ENCODE data around the gene TGFB1I1.
"Not testable (repeated sequence)": the region's sequence is repeated elsewhere in the genome, so short reads cannot be mapped to it uniquely, and the experiment has no call there.

Gene TGFB1I1

DNA sequence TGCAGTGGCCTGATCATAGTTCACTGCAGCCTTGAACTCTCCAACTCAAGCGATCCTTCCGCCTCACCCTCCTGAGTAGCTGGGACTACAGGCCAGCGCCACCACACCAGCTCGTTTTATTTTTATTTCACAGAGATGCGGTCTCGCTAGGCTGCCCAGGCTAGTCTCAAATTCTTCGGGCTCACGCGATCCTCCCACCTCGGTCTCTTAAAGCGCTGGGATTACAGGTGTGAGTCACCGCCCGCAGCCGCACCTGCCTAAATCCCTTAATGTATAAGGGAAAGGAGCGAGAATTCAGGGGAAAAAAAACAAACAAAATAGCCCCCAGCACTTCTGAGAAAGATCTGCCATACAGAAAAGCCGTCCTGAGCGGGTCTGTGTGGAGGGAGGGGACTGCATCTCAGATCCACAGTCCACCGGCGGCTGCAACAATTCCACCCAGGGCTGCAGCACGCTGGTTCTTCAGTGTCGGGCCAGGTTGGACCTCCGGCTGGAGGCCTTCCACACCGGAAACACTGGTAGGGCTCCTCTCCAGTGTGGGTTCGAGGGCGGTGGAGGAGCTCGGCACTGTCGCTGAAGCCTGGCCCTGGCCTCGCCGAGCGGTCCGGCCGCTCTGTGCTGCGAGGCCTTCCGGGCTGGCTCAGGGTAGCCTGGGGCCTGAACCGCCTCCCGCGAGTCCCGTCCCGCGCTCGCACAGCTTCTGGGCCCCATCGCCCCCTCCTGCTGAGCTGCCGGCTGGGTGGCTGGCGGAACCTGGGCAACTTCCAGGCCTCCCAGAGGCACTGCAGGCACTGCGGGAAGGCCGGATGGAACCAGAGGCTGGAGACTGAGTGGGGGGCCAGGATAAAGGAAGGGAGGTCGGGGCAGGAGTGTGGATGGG is 36.4 kb upstream of the TGFB1I1 start:
- Histone ChIP-seq H3K4me3 (ENCODE audit: extremely low read depth, insufficient read depth, low read length, poor library complexity, severe bottlenecking) (no peak overlapping the region), H3K4me1 (ENCODE audit: control insufficient read depth, insufficient read depth, low read length, poor library complexity, severe bottlenecking) (no peaks in the 10 kb centered on the region), H3K27ac (ENCODE audit: low read depth, low read length, severe bottlenecking) (no peak overlapping the region), H3K36me3 (ENCODE audit: control insufficient read depth, insufficient read depth, low read length) (no peaks in the 10 kb centered on the region), H3K9me3 (ENCODE audit: control insufficient read depth, low read length) (no peaks in the 10 kb centered on the region)
- WGBS, 2 experiments (ENCODE audit: insufficient coverage in 2 of 2), result 91 to 93% methylated on average over 35 to 46 of the region's 47 CpGs

DNA sequence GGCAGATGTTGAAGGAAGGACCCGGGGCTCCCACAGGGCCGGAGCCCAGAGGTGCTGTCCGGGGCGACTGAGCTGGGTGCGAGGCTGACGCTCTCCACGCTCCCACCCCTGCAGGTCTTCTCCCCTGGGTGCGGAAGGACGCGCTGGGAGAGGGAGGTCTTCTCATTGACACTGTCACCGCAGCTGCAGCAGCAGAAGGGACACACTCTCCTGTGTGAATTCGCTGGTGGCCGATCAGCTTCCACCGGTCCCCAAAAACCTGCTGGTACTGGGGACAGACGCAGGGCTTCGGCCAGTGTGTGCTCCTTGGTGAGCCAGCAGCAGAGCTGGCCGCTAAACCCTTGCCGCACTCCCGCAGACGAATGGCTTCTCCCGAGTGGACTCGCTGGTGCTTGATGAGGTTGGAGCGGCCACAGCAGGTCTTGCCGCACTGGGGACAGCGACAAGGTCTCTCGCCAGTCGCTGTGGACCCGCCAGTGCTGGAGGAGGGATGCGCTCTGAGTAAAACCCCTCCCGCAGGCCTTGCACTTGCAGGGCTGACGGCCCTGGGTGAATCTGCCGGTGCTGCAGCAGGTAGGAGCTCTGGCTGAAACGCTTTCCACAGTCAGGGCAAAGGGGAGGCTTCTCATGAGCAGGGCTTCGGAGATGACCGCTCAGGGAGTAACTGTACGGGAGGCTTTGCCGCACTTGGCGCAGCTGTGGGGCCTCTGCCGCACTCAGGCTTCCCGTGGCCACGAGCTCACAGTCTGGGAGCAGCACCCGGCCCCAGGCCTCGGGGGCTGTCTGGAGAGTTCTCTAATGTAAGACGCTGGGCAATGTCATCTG is 35.5 kb upstream of the TGFB1I1 start:
- H3K27ac ChIP-seq (ENCODE audit: low read depth, low read length, severe bottlenecking), result no peak overlapping the region
- WGBS, 2 experiments (ENCODE audit: insufficient coverage in 2 of 2), result 93 to 94% methylated on average over 42 to 44 of the region's 44 CpGs
- H3K4me3 ChIP-seq (ENCODE audit: extremely low read depth, insufficient read depth, low read length, poor library complexity, severe bottlenecking), result no peak overlapping the region
- no peaks in the 10 kb centered on the region for H3K9me3 ChIP-seq (ENCODE audit: control insufficient read depth, low read length)
- no peaks in the 10 kb centered on the region for H3K4me1 ChIP-seq (ENCODE audit: control insufficient read depth, insufficient read depth, low read length, poor library complexity, severe bottlenecking)
- H3K36me3 ChIP-seq (ENCODE audit: control insufficient read depth, insufficient read depth, low read length), result no peaks in the 10 kb centered on the region

DNA sequence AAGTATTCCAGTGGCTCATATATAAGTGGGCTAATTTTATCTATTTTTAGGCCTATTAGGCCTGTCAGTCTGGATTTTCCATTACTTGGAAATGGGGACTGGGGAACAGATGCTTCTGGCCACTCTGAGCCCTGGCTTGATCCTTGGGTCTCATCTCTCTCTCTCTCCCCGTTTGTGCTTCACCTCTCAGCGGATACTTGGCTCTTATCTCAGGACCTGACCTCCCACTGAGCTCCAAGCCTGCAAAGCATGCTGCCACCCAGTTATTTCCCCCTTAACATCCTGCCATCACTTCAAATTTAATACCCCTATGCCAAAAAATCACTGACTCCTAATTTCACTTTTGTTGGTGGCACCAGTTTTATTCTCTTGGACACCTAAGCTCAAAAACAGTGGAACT is 33.5 kb upstream of the TGFB1I1 start:
- Histone ChIP-seq H3K4me1 (ENCODE audit: control insufficient read depth, insufficient read depth, low read length, poor library complexity, severe bottlenecking) (no peaks in the 10 kb centered on the region), H3K36me3 (ENCODE audit: control insufficient read depth, insufficient read depth, low read length) (no peaks in the 10 kb centered on the region), H3K9me3 (ENCODE audit: control insufficient read depth, low read length) (no peaks in the 10 kb centered on the region), H3K4me3 (ENCODE audit: extremely low read depth, insufficient read depth, low read length, poor library complexity, severe bottlenecking) (no peak overlapping the region), H3K27ac (ENCODE audit: low read depth, low read length, severe bottlenecking) (no peak overlapping the region)
- WGBS, 2 experiments (ENCODE audit: insufficient coverage in 2 of 2), result 31 to 47% methylated on average over 2 of the region's 2 CpGs

DNA sequence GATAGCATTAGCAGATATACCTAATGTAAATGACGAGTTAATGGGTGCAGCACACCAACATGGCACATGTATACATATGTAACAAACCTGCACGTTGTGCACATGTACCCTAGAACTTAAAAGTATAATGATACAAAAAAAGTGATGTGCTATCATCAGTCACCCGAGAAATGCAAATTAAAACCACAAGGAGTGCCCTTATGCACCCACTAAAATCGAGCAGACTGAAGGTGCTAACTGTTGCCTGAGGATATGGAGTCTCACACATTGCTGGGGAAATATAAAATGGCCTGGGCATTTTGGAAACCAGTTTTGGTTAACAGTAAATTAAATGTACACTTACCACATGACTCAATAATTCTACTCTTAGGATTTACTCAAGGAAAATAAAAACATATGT is 32.9 kb upstream of the TGFB1I1 start:
- WGBS, 2 experiments (ENCODE audit: insufficient coverage in 2 of 2), result 72% methylated on average over 2 of the region's 4 CpGs; no CpG with 5 or more reads in 1 of the 2 experiments
- H3K4me1 ChIP-seq (ENCODE audit: control insufficient read depth, insufficient read depth, low read length, poor library complexity, severe bottlenecking); H3K36me3 ChIP-seq (ENCODE audit: control insufficient read depth, insufficient read depth, low read length); H3K27ac ChIP-seq (ENCODE audit: low read depth, low read length, severe bottlenecking); H3K9me3 ChIP-seq (ENCODE audit: control insufficient read depth, low read length); H3K4me3 ChIP-seq (ENCODE audit: extremely low read depth, insufficient read depth, low read length, poor library complexity, severe bottlenecking): not testable (repeated sequence)

DNA sequence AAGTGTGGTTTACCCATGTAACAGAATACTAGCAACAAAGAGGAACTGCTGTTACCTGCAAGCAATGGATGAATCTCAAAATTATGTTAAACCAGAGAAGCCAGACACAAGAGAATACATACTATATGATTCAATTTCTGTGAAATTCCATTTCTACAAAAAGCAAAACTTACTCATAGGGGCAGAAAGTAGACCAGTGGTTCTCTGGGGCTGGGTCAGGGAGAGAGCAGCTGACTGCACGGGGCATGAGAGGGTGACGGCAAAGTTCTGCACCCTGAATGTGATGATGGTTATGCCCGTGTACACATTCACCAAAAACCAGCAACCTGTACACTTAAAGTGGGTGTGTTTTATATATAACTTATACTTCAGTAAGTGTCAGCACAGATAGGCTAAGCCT is 32.4 kb upstream of the TGFB1I1 start:
- no peaks in the 10 kb centered on the region for H3K36me3 ChIP-seq (ENCODE audit: control insufficient read depth, insufficient read depth, low read length)
- no peak overlapping the region for H3K27ac ChIP-seq (ENCODE audit: low read depth, low read length, severe bottlenecking)
- no peak overlapping the region for H3K4me3 ChIP-seq (ENCODE audit: extremely low read depth, insufficient read depth, low read length, poor library complexity, severe bottlenecking)
- no peaks in the 10 kb centered on the region for H3K4me1 ChIP-seq (ENCODE audit: control insufficient read depth, insufficient read depth, low read length, poor library complexity, severe bottlenecking)
- no peaks in the 10 kb centered on the region for H3K9me3 ChIP-seq (ENCODE audit: control insufficient read depth, low read length)
- WGBS, 2 experiments (ENCODE audit: insufficient coverage in 2 of 2), result 80% methylated on average over 2 of the region's 3 CpGs; no CpG with 5 or more reads in 1 of the 2 experiments

DNA sequence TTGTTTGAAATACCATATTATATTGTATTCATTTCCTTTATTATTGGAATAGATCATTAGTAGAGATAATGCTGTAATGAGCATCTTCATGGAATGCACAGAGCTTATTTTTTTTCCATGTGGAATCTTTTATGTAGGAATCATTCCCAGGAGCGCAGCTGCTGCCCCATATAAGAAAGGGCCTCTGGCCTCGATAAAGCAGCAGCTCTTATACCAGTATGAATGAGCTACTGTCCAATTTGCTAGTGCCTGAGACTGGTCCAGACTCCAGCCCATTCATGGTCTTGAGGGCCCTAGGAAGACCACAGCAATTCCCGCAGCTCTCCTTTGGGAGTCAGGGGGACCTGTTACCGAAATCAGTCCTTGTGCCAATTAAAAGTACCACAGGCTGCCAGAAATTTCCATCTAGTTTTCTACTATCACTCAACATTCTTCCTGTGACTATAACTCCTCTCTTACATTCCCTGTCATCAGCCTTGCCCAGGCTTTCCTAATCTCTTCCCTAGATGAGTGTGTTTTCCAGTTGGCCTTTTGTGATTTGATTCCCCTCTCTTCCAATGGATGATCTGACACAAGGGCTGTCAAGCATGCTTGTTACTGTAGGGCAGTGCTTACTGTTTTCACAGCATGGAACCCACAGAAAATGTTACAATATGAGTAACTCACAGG is 31.3 kb upstream of the TGFB1I1 start:
- Histone ChIP-seq H3K4me3 (ENCODE audit: extremely low read depth, insufficient read depth, low read length, poor library complexity, severe bottlenecking) (no peak overlapping the region), H3K36me3 (ENCODE audit: control insufficient read depth, insufficient read depth, low read length) (no peaks in the 10 kb centered on the region), H3K27ac (ENCODE audit: low read depth, low read length, severe bottlenecking) (no peak overlapping the region), H3K9me3 (ENCODE audit: control insufficient read depth, low read length) (no peaks in the 10 kb centered on the region), H3K4me1 (ENCODE audit: control insufficient read depth, insufficient read depth, low read length, poor library complexity, severe bottlenecking) (no peaks in the 10 kb centered on the region)
- 87 to 92% methylated on average over 4 of the region's 4 CpGs for WGBS, 2 experiments (ENCODE audit: insufficient coverage in 2 of 2)

DNA sequence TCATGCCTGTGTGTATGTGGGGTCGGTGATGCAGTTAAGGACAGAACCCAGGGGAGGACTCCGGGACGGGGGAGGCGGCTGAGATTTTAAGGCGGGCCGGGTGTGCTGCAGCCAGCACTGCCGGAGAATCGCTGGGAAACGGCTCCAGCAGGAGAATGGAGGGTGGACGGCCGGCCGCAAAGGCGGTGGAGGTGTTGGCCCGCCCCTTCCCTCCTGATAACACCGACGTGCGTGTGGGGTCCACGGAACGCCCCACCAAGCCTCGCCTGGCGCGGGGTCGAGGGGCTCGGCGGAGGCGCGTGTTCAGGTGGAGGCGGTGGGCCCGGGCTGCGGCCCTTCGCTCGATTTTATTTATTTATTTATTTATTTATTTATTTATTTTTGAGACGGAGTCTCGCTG is 30.0 kb upstream of the TGFB1I1 start:
- H3K9me3 ChIP-seq (ENCODE audit: control insufficient read depth, low read length), result no peaks in the 10 kb centered on the region
- no peak overlapping the region for H3K27ac ChIP-seq (ENCODE audit: low read depth, low read length, severe bottlenecking)
- H3K36me3 ChIP-seq (ENCODE audit: control insufficient read depth, insufficient read depth, low read length), result no peaks in the 10 kb centered on the region
- 96% methylated on average over 15 to 20 of the region's 34 CpGs for WGBS, 2 experiments (ENCODE audit: insufficient coverage in 2 of 2)
- H3K4me3 ChIP-seq (ENCODE audit: extremely low read depth, insufficient read depth, low read length, poor library complexity, severe bottlenecking), result peak overlapping the region; percentile 57
- H3K4me1 ChIP-seq (ENCODE audit: control insufficient read depth, insufficient read depth, low read length, poor library complexity, severe bottlenecking), result no peaks in the 10 kb centered on the region

DNA sequence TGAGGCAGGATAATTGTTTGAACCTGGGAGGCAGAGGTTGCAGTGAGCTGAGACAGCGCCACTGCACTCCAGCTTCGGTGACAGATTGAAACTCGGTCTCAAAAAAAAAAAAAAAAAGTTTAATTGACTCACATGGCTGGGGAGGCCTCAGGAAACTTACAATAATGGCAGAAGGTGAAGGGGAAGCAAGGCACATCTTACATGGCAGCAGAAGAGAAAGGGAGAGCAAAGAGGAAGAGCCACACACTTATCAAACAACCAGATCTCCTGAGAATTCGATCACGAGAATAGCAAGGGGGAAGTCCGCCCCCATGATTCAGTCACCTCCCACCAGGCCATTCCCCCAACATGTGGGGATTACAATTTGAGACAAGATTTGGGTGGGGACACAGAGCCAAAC is 26.0 kb upstream of the TGFB1I1 start:
- H3K27ac ChIP-seq (ENCODE audit: low read depth, low read length, severe bottlenecking); H3K4me3 ChIP-seq (ENCODE audit: extremely low read depth, insufficient read depth, low read length, poor library complexity, severe bottlenecking); H3K36me3 ChIP-seq (ENCODE audit: control insufficient read depth, insufficient read depth, low read length); H3K9me3 ChIP-seq (ENCODE audit: control insufficient read depth, low read length); H3K4me1 ChIP-seq (ENCODE audit: control insufficient read depth, insufficient read depth, low read length, poor library complexity, severe bottlenecking): not testable (repeated sequence)
- 90 to 95% methylated on average over 2 to 4 of the region's 6 CpGs for WGBS, 2 experiments (ENCODE audit: insufficient coverage in 2 of 2)

DNA sequence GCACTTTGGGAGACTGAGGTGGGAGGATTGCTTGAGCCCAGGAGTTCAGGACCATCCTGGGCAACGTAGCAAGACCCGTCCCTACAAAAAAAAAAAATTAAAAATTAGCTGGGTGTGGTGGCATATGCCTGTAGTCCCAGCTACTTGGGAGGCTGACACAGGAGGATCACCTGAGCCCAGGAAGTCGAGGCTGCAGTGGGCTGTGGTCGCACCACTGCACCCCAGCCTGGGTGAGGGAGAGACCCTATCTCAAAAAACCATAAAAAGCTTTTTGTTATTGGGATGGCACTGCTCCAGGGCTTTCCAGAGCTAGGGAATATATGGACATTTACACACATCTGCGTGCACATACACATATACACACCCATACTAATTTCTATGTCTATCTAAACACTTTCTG is 20.8 kb upstream of the TGFB1I1 start:
- H3K27ac ChIP-seq (ENCODE audit: low read depth, low read length, severe bottlenecking), result no peak overlapping the region
- no peak overlapping the region for H3K4me3 ChIP-seq (ENCODE audit: extremely low read depth, insufficient read depth, low read length, poor library complexity, severe bottlenecking)
- peaks cover 7% of the 10 kb centered on the region for H3K36me3 ChIP-seq (ENCODE audit: control insufficient read depth, insufficient read depth, low read length)
- WGBS, 2 experiments (ENCODE audit: insufficient coverage in 2 of 2), result 83 to 100% methylated on average over 2 of the region's 5 CpGs
- peaks cover 28% of the 10 kb centered on the region for H3K4me1 ChIP-seq (ENCODE audit: control insufficient read depth, insufficient read depth, low read length, poor library complexity, severe bottlenecking)
- H3K9me3 ChIP-seq (ENCODE audit: control insufficient read depth, low read length), result no peaks in the 10 kb centered on the region

DNA sequence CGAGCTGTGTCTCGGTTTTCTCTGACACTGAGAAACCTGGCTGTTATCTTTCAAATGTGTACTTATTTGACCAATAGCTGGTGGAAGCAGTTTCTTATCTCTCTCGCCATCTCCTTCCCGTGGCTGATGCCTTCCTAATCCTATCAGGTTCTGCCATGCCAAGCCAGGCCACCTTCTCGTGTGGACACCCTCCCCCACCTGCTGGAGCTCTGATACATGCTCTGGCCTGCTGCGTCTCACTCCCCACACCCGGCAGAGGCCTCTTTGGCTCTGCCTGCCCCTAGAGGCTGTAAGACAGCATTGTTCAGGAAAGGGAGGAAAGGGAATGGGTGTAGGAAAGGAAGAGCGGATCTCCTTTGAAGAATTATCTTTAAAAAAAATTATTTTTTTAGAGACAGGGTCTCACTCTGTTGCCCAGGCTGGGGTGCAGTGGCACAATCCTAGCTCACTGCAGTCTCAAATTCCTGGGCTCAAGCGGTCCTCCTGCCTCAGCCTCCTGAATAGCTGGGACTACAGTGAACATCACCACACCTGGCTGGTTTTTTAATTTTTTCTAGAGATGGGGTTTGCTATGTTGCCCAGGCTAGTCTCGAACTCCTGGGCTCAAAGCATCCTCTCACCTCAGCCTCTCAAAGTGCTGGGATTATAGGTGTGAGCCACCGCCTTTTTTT is 20.1 kb upstream of the TGFB1I1 start:
- H3K4me1 ChIP-seq (ENCODE audit: control insufficient read depth, insufficient read depth, low read length, poor library complexity, severe bottlenecking), result peaks cover 34% of the 10 kb centered on the region
- H3K27ac ChIP-seq (ENCODE audit: low read depth, low read length, severe bottlenecking), result peak overlapping the region; percentile 1
- H3K9me3 ChIP-seq (ENCODE audit: control insufficient read depth, low read length), result no peaks in the 10 kb centered on the region
- H3K36me3 ChIP-seq (ENCODE audit: control insufficient read depth, insufficient read depth, low read length), result peaks cover 11% of the 10 kb centered on the region
- 41 to 60% methylated on average over 4 to 5 of the region's 11 CpGs for WGBS, 2 experiments (ENCODE audit: insufficient coverage in 2 of 2)
- H3K4me3 ChIP-seq (ENCODE audit: extremely low read depth, insufficient read depth, low read length, poor library complexity, severe bottlenecking), result no peak overlapping the region

Data from mesodermal cell (in vitro differentiated cells).